Suprapubic skin (tissue), 4 donors: ENCODE measurements around the gene AGPS. TPM values are rescaled to one million over a fixed set of nuclear protein-coding genes. Genes with fewer than 3 reads are reported as not detected.

Source experiments
- DNase-seq, 2 donors: peaks; one replicate each; pipeline ENCODE4 v3.0.0-alpha.2; 2019; ENCODE audit warnings: low spot score in 2 of 2
- H3K27ac ChIP-seq: fragments of 200-600 bp; sonication (generic); one replicate; pipeline ENCODE4 v1.5.1; 2019
- H3K27me3 ChIP-seq: fragments of 200-600 bp; sonication (generic); one replicate; pipeline ENCODE4 v1.5.1; 2019
- H3K36me3 ChIP-seq: fragments of 200-600 bp; sonication (generic); one replicate; pipeline ENCODE4 v1.5.1; 2019
- H3K4me1 ChIP-seq: fragments of 200-600 bp; sonication (generic); one replicate; pipeline ENCODE4 v1.5.1; 2019
- H3K4me3 ChIP-seq: fragments of 200-600 bp; sonication (generic); one replicate; pipeline ENCODE4 v1.5.1; 2019; ENCODE audit warnings: mild to moderate bottlenecking
- H3K9me3 ChIP-seq: fragments of 200-600 bp; sonication (generic); one replicate; pipeline ENCODE4 v1.5.1; 2019
- EP300 ChIP-seq: sonication (generic); formaldehyde crosslinking; IDR thresholded peaks from one replicate; pipeline ENCODE4 v1.6.1; 2017; ENCODE audit warnings: antibody characterized with exemption
- POLR2A ChIP-seq, 2 donors: fragments of 450-650 bp; IDR thresholded peaks; one replicate each; pipeline ENCODE4 v1.6.1; 2017; ENCODE audit warnings: antibody characterized with exemption in 2 of 2, mild to moderate bottlenecking in 2 of 2, moderate library complexity in 2 of 2
- POLR2AphosphoS5 ChIP-seq, 3 donors: sonication (generic); formaldehyde crosslinking; IDR thresholded peaks; one replicate each; pipeline ENCODE4 v1.6.1; 2017; ENCODE audit warnings: antibody characterized with exemption in 3 of 3
- WGBS: methylation state at CpG from one replicate; pipeline ENCODE4 v1.1.5; 2018; 5-methylcytosine and 5-hydroxymethylcytosine counted together
- total RNA-seq, 4 donors: library from RNA; depleted of rRNA; stranded (reverse); fragments of >200 nt; gene quantifications; one replicate each; pipeline ENCODE4 v1.1.0, GENCODE V29; 2016
- TF ChIP-seq, protein P1 (sequence below), 2 donors: fragments of 200-600 bp in 1 of 2; fragments of 450-650 bp in 1 of 2; sonication (generic) in 1 of 2; IDR thresholded peaks; one replicate each; pipeline ENCODE4 v1.5.1; 2016 to 2019; ENCODE audit warnings: antibody characterized with exemption in 2 of 2, mild to moderate bottlenecking in 1 of 2, moderate library complexity in 1 of 2

Gene AGPS
- total RNA-seq, 4 donors from 2014 or later, result 10.9 to 19.4 (median 13.9) TPM

DNA sequence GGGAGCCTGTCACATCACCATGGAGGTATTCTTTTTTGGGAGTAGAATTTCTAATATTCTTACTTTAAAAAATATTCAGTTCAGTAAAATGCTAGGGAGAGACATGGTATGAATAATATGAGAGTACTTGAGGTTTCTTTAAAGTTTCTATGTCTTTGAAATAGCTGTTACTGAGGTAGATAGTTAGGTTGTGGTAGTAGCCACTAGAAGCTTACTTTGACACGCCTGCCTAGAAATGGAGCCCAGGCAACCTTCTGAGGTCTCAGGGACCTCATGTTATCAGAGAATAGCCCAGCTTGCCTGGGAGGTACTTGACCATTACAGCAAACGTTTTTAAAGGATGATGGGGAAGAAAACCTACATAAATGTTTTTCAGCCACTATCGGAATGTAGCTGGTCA is 131.2 kb downstream of the AGPS start:
- H3K4me3 ChIP-seq, result no peak overlapping the region
- no peaks in the 10 kb centered on the region for H3K27me3 ChIP-seq
- peaks cover 12% of the 10 kb centered on the region for H3K36me3 ChIP-seq
- H3K4me1 ChIP-seq, result no peaks in the 10 kb centered on the region
- no peak for DNase-seq
- H3K9me3 ChIP-seq, result no peaks in the 10 kb centered on the region
- WGBS, result 86% methylated on average over 3 of the region's 3 CpGs
- no peak overlapping the region for H3K27ac ChIP-seq
- TF ChIP-seq POLR2A (IDR thresholded peaks at IDR 0.05), result no peak
- TF ChIP-seq POLR2AphosphoS5 (IDR thresholded peaks at IDR 0.05), result no peak
- TF ChIP-seq, protein P1, sequence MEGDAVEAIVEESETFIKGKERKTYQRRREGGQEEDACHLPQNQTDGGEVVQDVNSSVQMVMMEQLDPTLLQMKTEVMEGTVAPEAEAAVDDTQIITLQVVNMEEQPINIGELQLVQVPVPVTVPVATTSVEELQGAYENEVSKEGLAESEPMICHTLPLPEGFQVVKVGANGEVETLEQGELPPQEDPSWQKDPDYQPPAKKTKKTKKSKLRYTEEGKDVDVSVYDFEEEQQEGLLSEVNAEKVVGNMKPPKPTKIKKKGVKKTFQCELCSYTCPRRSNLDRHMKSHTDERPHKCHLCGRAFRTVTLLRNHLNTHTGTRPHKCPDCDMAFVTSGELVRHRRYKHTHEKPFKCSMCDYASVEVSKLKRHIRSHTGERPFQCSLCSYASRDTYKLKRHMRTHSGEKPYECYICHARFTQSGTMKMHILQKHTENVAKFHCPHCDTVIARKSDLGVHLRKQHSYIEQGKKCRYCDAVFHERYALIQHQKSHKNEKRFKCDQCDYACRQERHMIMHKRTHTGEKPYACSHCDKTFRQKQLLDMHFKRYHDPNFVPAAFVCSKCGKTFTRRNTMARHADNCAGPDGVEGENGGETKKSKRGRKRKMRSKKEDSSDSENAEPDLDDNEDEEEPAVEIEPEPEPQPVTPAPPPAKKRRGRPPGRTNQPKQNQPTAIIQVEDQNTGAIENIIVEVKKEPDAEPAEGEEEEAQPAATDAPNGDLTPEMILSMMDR (IDR thresholded peaks at IDR 0.05), result no peak
- no peak for TF ChIP-seq EP300

GRCh38 chr2:177525351-177525924 is 132.9 kb downstream of the AGPS start:
- H3K36me3 ChIP-seq, result peaks cover 12% of the 10 kb centered on the region
- WGBS, result 88% methylated on average over 3 of the region's 3 CpGs

DNA sequence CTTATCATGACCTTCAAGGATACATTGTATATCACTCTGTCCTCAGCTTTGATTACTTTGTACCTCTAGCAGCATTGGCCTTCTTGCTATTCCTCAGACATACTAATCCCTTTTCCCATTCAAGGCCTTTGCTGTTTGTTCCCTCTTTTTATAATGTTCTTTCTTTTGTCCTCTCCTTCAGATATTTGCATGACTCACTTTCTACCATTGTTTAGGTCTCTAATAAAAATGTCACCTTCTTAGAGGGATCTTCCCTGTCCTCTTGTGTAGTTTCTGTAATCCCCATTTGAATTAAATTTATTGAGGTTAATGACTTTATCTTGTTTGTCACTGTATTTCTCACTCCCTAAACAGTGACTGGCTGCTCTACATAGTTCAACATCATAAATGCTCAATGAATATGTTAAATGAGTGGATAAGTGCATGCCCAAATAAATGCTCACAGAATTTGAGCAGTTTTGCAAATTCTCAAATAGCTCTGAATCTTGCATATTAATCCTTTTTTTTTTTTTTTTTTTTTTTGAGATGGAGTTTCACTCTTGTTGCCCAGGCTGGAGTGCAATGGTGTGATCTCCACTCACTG is 135.9 kb downstream of the AGPS start:
- no peak overlapping the region for H3K27ac ChIP-seq
- TF ChIP-seq EP300, result no peak
- H3K27me3 ChIP-seq, result no peaks in the 10 kb centered on the region
- H3K4me1 ChIP-seq, result no peaks in the 10 kb centered on the region
- no peak for DNase-seq
- peaks cover 11% of the 10 kb centered on the region for H3K36me3 ChIP-seq
- H3K9me3 ChIP-seq, result no peaks in the 10 kb centered on the region
- H3K4me3 ChIP-seq, result no peak overlapping the region

More at GRCh38 chr2:177525351-177525924, 132.9 kb downstream of the AGPS start:
- H3K4me3 ChIP-seq, result no peak overlapping the region
- no peaks in the 10 kb centered on the region for H3K9me3 ChIP-seq
- no peaks in the 10 kb centered on the region for H3K4me1 ChIP-seq
- DNase-seq, result no peak
- TF ChIP-seq POLR2AphosphoS5 (IDR thresholded peaks at IDR 0.05), result no peak
- TF ChIP-seq, protein P1 (IDR thresholded peaks at IDR 0.05), result no peak
- TF ChIP-seq POLR2A (IDR thresholded peaks at IDR 0.05), result no peak
- no peaks in the 10 kb centered on the region for H3K27me3 ChIP-seq
- H3K27ac ChIP-seq, result no peak overlapping the region

DNA sequence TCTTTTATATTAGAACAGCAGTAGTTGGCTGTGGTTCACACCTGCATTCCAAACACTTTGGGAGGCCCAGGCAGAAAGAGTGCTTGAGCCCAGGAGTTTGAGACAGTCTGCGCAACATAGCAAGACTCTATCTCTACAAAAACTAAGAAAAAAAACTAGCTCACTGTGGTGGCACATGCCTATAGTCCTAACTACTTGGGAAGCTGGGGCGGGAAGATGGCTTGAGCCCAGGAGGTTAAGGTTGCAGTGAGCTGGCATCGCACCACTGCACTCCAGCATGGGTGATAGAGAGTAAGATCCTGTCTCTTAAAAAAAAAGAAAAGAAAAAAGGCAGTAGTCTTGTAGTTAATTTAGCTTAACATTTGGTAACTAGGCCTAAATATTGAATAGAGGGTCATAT is 136.6 kb downstream of the AGPS start:
- H3K9me3 ChIP-seq, result no peaks in the 10 kb centered on the region
- 96% methylated on average over 3 of the region's 3 CpGs for WGBS
- no peak overlapping the region for H3K4me3 ChIP-seq
- no peak overlapping the region for H3K27ac ChIP-seq
- H3K4me1 ChIP-seq, result no peaks in the 10 kb centered on the region
- H3K27me3 ChIP-seq, result no peaks in the 10 kb centered on the region
- H3K36me3 ChIP-seq, result peaks cover 6% of the 10 kb centered on the region
- TF ChIP-seq POLR2A (IDR thresholded peaks at IDR 0.05), result no peak
- TF ChIP-seq EP300, result no peak
- TF ChIP-seq, protein P1 (IDR thresholded peaks at IDR 0.05), result no peak
- no peak for TF ChIP-seq POLR2AphosphoS5 (IDR thresholded peaks at IDR 0.05)
- no peak for DNase-seq

GRCh38 chr2:177530561-177530960 is 138.0 kb downstream of the AGPS start:
- Histone ChIP-seq H3K36me3 (no peaks in the 10 kb centered on the region), H3K4me1 (no peaks in the 10 kb centered on the region), H3K9me3 (no peaks in the 10 kb centered on the region), H3K4me3 (no peak overlapping the region), H3K27ac (no peak overlapping the region), H3K27me3 (no peaks in the 10 kb centered on the region)
- no peak for TF ChIP-seq EP300
- no peak for DNase-seq

GRCh38 chr2:177531706-177532105 is 139.1 kb downstream of the AGPS start:
- H3K27ac ChIP-seq, result no peak overlapping the region
- no peaks in the 10 kb centered on the region for H3K27me3 ChIP-seq
- TF ChIP-seq, protein P1 (IDR thresholded peaks at IDR 0.05), result no peak
- no peak for TF ChIP-seq POLR2AphosphoS5 (IDR thresholded peaks at IDR 0.05)
- no peaks in the 10 kb centered on the region for H3K9me3 ChIP-seq
- H3K4me3 ChIP-seq, result no peak overlapping the region
- 96% methylated on average over 5 of the region's 5 CpGs for WGBS
- H3K36me3 ChIP-seq, result no peaks in the 10 kb centered on the region
- H3K4me1 ChIP-seq, result no peaks in the 10 kb centered on the region
- DNase-seq, result no peak
